Left ventricle myocardium inferior (tissue), 1 donor: ENCODE measurements around the gene FGF8. TPM values are rescaled to one million over a fixed set of nuclear protein-coding genes. Genes with fewer than 3 reads are reported as not detected.

Source experiments
- DNase-seq: peaks from one replicate; pipeline ENCODE4 v3.0.0-alpha.2; 2020
- H3K27ac ChIP-seq: fragments of 200-600 bp; replicated peaks from 2 replicates; pipeline ENCODE4 v1.8.0; 2021
- H3K27me3 ChIP-seq: fragments of 200-600 bp; 2 replicates; pipeline ENCODE4 v1.8.0; 2021; ENCODE audit warnings: low read depth
- H3K36me3 ChIP-seq: fragments of 200-600 bp; 2 replicates; pipeline ENCODE4 v1.8.0; 2021
- H3K4me1 ChIP-seq: fragments of 200-600 bp; 2 replicates; pipeline ENCODE4 v1.8.0; 2021
- H3K4me3 ChIP-seq: fragments of 200-600 bp; 2 replicates; pipeline ENCODE4 v1.8.0; 2021; ENCODE audit warnings: mild to moderate bottlenecking, moderate library complexity
- H3K9me3 ChIP-seq: fragments of 200-600 bp; replicated peaks from 2 replicates; pipeline ENCODE4 v1.8.0; 2021
- CTCF ChIP-seq: fragments of 200-600 bp; IDR thresholded peaks from 2 replicates; pipeline ENCODE4 v1.8.0; 2021; ENCODE audit warnings: antibody characterized with exemption, mild to moderate bottlenecking, borderline replicate concordance
- intact Hi-C: fragments of 100-400 bp; cut with micrococcal nuclease; formaldehyde crosslinking; loops from one replicate; pipeline ENCODE4 v1.11.0; 2022
- total RNA-seq: library from RNA; stranded (reverse); fragmentation: NEBNext Ultra II Directional; extraction: Animal tissue kit (Norgen Biotek cat#: 25700); gene quantifications from one replicate; pipeline ENCODE4 v1.2.1, GENCODE V29; 2021
- donor health status: DM: no; HTN: yes; CAD: no; lungs with severe emphysema.

Gene FGF8
- total RNA-seq, 1 donor from 2014 or later = not detected

- Histone ChIP-seq H3K4me1 (peaks cover 4% of the 10 kb centered on the region), H3K27me3 (peaks cover 99% of the 10 kb centered on the region), H3K36me3 (no peaks in the 10 kb centered on the region), H3K27ac (no peak overlapping the region), H3K4me3 (no peak overlapping the region), H3K9me3 (no peaks in the 10 kb centered on the region)
- intact Hi-C loops = no loop called here
- no peak for TF ChIP-seq CTCF
- DNase-seq = no peak
Observed at GRCh38 chr10:101769541-101770180, 6.3 kb downstream of the FGF8 start.

GRCh38 chr10:101768791-101769170 is 7.1 kb downstream of the FGF8 start:
- Histone ChIP-seq H3K27ac (no peak overlapping the region), H3K36me3 (no peaks in the 10 kb centered on the region), H3K4me1 (no peaks in the 10 kb centered on the region), H3K4me3 (no peak overlapping the region), H3K9me3 (no peaks in the 10 kb centered on the region), H3K27me3 (peaks cover 96% of the 10 kb centered on the region)
- no peak for TF ChIP-seq CTCF
- no peak for DNase-seq
- intact Hi-C loops = no loop called here

GRCh38 chr10:101767966-101768790 is 7.7 kb downstream of the FGF8 start:
- intact Hi-C loops = no loop called here
- Histone ChIP-seq H3K4me1 (no peaks in the 10 kb centered on the region), H3K4me3 (no peak overlapping the region), H3K27me3 (peaks cover 96% of the 10 kb centered on the region), H3K9me3 (no peaks in the 10 kb centered on the region), H3K36me3 (no peaks in the 10 kb centered on the region), H3K27ac (no peak overlapping the region)
- TF ChIP-seq CTCF = no peak
- no peak for DNase-seq

- H3K27me3 ChIP-seq = peaks cover 96% of the 10 kb centered on the region
- no peak for TF ChIP-seq CTCF
- intact Hi-C loops = no loop called here
Observed at GRCh38 chr10:101767600-101767945, 8.3 kb downstream of the FGF8 start.

GRCh38 chr10:101766753-101767599 is 8.9 kb downstream of the FGF8 start:
- H3K4me3 ChIP-seq = no peak overlapping the region
- no peak overlapping the region for H3K27ac ChIP-seq
- no peaks in the 10 kb centered on the region for H3K36me3 ChIP-seq
- H3K27me3 ChIP-seq = peaks cover 94% of the 10 kb centered on the region
- no peaks in the 10 kb centered on the region for H3K9me3 ChIP-seq
- TF ChIP-seq CTCF = no peak
- intact Hi-C loops = no loop called here
- no peaks in the 10 kb centered on the region for H3K4me1 ChIP-seq
- no peak for DNase-seq

More at GRCh38 chr10:101767600-101767945, 8.3 kb downstream of the FGF8 start:
- no peaks in the 10 kb centered on the region for H3K36me3 ChIP-seq
- no peak for DNase-seq
- no peak overlapping the region for H3K4me3 ChIP-seq
- H3K4me1 ChIP-seq = no peaks in the 10 kb centered on the region
- H3K27ac ChIP-seq = no peak overlapping the region
- no peaks in the 10 kb centered on the region for H3K9me3 ChIP-seq
